ENCODE data around the gene TNNT3. TPM values are rescaled to one million over a fixed set of nuclear protein-coding genes. Genes with fewer than 3 reads are reported as not detected.

Gene TNNT3
- total RNA-seq, 1 experiment from 2014 or later: not detected

DNA sequence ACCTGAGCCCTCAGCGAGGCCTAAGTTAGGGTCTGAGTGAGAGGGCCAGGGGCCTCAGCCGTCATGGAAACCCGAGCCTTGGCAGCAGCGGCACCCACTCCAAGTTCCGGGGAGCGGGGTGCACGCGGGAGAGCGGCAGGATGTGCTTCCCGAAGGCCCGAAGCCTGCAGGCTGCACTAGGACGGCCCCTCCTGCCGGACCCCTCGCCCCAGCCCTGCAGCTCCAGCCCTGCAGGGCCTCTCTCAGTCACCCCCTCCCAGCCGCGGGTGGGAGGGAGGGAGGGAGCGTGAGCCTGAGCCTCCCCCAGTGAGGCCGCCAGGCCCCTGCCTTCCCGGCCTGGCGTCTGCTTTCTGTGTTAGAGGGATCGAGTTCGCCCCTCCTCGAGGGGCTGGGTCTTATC lies 50.3 kb downstream of the TNNT3 start:
- Histone ChIP-seq H2BK12ac (ENCODE audit: insufficient read length, low read depth, low read length) (no peak overlapping the region), H3K79me1 (ENCODE audit: insufficient read depth, low read depth, low read length, poor library complexity, severe bottlenecking) (no peaks in the 10 kb centered on the region), H3K4me2 (ENCODE audit: insufficient read depth, insufficient read length, low read length) (no peak overlapping the region), H3K23me2 (ENCODE audit: insufficient read length, low read depth, low read length, poor library complexity, severe bottlenecking) (no peaks in the 10 kb centered on the region), H4K20me1 (ENCODE audit: control insufficient read depth, insufficient read depth, insufficient read length) (no peaks in the 10 kb centered on the region), H3K56ac (ENCODE audit: insufficient read length, low read depth, low read length) (no peak overlapping the region), H2BK120ac (ENCODE audit: low read depth, low read length, poor library complexity, severe bottlenecking) (no peak overlapping the region), H2AK5ac (ENCODE audit: insufficient read length, low read length) (no peak overlapping the region), H2BK5ac (ENCODE audit: insufficient read length, low read length) (no peak overlapping the region), H3K79me2 (ENCODE audit: insufficient read depth, low read length) (no peaks in the 10 kb centered on the region), H3K9me3 (ENCODE audit: control insufficient read depth, low read depth, low read length) (no peaks in the 10 kb centered on the region), H3K9ac (ENCODE audit: extremely low read depth, insufficient read length, low read length) (no peak overlapping the region), H4K5ac (ENCODE audit: insufficient read length, low read depth, low read length) (no peak overlapping the region), H4K91ac (ENCODE audit: insufficient read length, low read depth, low read length) (no peak overlapping the region), H4K8ac (replicated peaks; ENCODE audit: insufficient read length, low read depth, low read length) (no peak overlapping the region), H3T11ph (ENCODE audit: low read length) (no peak overlapping the region), H2BK15ac (ENCODE audit: low read depth, low read length) (no peak overlapping the region), H2BK20ac (ENCODE audit: low read depth, low read length, poor library complexity, severe bottlenecking) (no peak overlapping the region), H3K14ac (ENCODE audit: insufficient read depth, low read length) (no peak overlapping the region), H3K23ac (ENCODE audit: insufficient read length, low read depth, low read length) (no peak overlapping the region), H2AFZ (ENCODE audit: low read length) (no peak overlapping the region), H3K4me1 (ENCODE audit: insufficient read depth, low read length) (no peaks in the 10 kb centered on the region), H3K27ac (ENCODE audit: insufficient read length, low read depth, low read length) (no peak overlapping the region), H3K18ac (ENCODE audit: insufficient read length, low read depth, low read length) (no peak overlapping the region), H3K27me3 (ENCODE audit: insufficient read depth, low read length) (no peaks in the 10 kb centered on the region), H3K4ac (ENCODE audit: low read depth, low read length) (no peak overlapping the region)
- H3K4me1 Mint-ChIP-seq: no peaks in the 10 kb centered on the region
- no peaks in the 10 kb centered on the region for H3K9me3 Mint-ChIP-seq
- H3K27me3 Mint-ChIP-seq (ENCODE audit: low read depth): no peaks in the 10 kb centered on the region
- no peak overlapping the region for H3K27ac Mint-ChIP-seq
- TF ChIP-seq, protein P1, sequence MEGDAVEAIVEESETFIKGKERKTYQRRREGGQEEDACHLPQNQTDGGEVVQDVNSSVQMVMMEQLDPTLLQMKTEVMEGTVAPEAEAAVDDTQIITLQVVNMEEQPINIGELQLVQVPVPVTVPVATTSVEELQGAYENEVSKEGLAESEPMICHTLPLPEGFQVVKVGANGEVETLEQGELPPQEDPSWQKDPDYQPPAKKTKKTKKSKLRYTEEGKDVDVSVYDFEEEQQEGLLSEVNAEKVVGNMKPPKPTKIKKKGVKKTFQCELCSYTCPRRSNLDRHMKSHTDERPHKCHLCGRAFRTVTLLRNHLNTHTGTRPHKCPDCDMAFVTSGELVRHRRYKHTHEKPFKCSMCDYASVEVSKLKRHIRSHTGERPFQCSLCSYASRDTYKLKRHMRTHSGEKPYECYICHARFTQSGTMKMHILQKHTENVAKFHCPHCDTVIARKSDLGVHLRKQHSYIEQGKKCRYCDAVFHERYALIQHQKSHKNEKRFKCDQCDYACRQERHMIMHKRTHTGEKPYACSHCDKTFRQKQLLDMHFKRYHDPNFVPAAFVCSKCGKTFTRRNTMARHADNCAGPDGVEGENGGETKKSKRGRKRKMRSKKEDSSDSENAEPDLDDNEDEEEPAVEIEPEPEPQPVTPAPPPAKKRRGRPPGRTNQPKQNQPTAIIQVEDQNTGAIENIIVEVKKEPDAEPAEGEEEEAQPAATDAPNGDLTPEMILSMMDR (conservative IDR thresholded peaks at IDR 0.05): no peak
- WGBS (ENCODE audit: extremely low coverage, insufficient read length, low lambda C conversion rate): no CpG with 5 or more reads among the region's 23 CpGs
- no peaks in the 10 kb centered on the region for H3K36me3 Mint-ChIP-seq (ENCODE audit: insufficient read depth in 1 of 3, low read depth in 3 of 3)
- no peak overlapping the region for H3K4me3 Mint-ChIP-seq
- no peak for DNase-seq
